GM21360 (cell line): ENCODE data around the gene ARSB.

Source experiments
- ATAC-seq: cut with Tn5 transposase; IDR thresholded peaks from one replicate; pipeline ENCODE4 v1.9.1; 2021; ENCODE audit warnings: mild to moderate bottlenecking, moderate library complexity; ENCODE audit not compliant: unreplicated experiment

ARSB gene

DNA sequence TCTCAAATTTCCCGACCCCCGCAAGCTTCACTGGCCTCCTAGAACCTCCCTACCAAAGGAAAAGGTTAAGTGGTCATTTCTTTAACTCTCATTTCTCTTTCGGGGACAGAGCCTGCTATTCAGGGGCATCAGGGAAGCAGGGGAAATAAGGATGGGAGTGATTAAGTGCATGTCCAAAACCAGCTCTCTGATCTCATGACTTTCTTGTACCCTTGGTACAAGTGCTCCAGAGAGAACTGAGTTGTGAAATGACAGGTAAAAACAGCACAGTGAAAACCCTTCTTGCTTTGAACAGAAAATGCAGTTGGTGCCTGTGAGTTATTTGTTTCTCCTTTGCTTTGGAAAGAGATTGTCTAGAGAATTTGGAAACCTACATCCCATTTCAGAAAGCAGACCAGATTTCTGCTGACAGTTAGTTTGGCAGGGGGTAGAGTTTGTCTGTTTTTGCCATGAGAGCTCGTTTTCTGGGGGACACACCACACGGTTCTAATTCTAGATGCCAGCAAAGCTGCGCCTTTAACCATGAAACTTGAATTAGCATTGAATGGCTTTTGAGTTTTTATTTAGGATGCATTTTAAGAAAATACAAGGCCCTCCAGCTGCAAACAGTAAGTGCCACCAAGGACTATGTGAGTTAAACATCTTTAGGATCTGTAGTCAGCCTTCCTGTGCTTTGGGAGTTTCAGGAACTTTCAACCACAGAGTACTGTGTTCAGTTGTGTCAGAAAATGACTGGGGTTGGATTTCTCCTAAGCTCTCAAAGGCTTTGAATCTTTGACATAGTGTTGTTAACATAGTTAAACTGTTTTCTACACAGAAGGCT lies 174.8 kb downstream of the ARSB start:
- ATAC-seq: no peak

DNA sequence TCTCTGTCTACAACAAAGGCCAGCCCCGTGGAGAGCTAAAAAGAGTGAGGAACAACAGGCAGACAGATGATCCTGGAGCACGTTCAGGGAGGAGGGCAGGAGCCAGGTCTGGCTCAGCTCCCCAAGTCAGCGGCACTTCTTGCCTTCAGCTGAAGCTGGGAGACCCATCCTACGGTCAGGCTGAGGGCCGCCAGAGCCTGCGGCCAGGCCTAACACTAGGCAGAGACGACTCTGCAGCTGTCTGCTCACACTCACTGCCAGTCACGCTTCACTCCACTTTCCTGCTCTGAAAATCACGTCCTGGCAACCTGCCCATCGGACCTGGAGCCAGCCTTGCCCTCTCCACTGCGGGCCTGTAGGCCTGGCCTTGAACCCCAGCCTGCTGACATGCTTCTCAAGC lies 175.7 kb downstream of the ARSB start:
- ATAC-seq: no peak

DNA sequence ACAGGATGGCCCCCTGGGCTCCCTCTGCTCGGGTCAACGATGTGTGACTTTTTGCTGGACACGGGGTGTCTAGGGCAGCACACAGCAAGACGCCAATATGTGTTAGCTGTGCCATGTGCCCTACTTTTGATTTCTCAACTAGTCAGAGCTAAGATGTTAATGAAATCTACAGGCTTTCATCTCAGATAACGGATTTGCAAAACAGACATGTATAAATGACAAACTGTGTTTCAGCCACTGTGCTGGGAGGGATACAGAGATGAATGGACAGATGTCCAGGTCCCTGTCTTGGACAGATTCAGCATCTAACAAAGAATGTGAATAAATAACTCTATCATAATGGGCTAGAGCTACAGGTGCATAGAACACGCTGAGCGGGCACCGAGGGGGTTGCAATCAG lies 176.3 kb downstream of the ARSB start:
- no peak for ATAC-seq

DNA sequence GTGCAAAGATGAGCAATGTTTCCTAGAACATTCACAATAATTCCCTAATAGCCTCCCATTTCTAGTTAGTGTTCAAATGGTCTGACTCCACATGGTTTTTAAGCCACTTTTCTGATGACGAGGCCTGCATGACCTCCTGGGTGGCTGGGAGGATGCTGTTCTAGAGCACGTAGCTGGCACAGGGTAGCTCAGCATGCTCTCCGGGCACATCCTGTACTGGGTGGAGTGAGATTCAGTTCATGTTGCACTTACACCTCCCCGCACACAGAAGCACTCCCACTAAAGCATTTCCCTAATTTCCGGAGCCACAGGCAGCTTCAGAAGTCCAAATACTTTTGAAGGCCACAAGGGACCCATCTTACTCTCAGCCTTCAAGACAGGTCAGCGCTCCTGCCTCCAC lies 176.7 kb downstream of the ARSB start:
- no peak for ATAC-seq

DNA sequence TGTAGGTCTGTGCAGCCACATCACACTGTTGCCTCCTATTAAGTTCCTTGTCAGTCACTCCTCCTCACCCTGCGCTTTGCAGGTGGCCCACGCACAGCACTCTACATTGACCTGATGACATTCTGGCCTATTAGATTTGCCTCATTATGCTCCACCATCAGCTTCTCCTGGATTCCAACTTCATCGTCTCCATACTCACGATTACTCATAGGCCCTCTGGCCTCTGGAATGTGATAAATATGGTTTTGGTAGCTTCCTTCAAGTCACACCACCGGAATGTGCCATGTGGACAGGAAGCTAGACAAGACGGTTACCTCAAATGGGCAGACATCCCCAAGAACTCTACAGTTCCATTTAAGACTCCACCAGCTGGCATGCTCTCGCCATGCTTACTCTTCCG lies 178.6 kb downstream of the ARSB start:
- no peak for ATAC-seq

DNA sequence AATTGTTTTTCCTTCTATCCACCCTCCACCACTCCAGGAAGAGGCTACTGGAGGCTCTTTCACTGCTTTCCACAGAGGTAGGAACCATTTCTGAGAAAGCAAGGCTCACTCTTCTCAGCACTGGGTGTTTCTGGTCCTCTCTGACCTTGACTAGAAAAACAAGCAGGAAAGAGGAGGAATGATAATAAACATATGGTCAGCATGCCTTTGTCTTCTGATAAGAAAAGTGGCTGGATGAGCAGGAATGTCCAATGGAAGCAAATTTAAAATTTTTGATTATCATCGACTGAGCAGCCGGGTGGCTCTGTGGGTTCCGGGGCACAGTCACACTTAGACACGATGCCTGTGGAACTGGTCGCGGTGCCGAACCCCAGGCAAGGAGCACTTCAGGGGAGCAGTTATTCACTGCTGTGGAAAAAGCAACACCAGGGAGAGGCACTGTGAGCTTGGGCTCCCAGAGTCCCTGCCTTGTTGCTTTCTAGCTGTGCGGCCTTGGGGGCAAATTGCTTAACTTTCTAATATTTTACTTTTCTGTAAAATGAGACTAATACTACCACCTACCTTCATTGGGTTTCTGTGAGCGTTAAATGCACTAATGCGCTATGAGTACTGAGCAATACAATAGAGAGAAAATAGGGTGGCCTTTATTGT lies 179.5 kb downstream of the ARSB start:
- ATAC-seq: no peak

DNA sequence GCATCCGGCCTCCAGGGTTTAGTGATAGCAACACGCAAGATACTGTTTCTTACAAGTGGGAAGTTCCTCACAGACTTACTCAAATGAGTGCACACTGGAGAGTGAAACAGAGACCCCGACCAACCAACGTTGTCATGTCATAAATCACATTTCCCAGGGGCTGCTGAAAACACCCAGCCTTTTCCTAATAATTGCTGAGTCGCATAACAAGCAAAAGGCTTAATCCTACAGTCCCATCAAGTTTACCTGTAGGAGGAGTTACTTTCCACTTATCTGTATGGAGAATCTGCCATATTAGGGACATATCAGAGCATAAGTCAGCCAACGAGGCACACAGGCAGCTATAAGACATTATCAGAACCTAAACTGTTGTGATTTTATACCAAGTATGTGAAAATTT lies 180.1 kb downstream of the ARSB start:
- ATAC-seq: no peak

DNA sequence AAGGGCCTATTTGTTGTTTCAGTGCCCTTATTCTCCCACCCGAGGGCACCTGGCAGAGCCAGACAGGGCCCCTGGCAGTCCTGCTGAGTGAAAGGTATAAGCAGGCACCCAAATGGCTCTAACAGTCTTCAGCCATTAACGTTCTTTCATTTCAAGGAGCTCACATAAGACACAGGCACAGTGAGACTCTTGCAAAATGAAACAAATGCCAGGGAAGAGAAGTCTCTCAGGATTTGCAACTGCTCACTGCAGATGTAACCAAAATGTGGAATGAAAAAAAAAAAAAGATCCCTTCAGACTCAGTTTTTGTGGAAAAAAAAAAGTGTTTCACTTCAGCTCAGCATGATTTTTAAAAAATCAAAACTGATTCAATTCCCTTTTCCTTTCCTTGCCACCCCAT lies 181.2 kb downstream of the ARSB start:
- no peak for ATAC-seq

DNA sequence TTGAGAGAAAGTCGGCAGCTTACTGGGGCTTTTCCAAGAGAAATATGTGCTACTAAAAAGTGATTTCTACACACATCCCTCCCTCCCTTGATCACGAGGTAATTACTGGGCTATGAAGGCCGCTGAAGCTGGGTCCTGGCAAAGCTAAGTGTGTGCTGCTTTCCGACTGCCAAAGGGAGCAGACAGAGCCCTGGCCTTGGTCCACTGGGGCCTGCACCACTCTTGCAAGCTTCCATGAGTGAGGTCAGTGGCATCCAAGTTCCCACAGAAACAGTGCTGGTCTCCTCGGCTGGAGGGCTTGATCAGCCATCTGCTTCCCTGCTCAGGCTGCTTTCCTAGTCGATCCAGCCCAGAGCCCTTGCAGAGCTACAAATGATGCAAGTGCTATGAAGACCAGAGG lies 181.8 kb downstream of the ARSB start:
- ATAC-seq: no peak

DNA sequence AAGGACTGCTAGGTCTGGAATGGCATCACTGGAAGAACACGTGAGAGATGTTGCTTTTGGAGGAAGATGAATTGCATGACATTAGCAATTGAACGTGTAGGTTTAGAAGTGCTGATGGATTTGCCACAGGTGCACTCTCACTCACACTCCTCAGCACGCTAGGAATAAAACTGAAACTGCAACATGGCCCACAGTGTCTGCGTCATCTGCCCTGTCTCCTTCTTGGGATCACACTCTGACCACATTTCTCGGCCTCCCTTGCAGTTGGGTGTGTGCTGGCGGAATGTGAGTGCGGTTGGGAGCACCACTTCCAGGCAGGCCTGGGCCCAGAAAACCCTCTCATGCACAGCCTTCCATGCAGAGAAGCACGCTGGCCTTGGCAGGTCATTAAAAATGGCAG lies 183.7 kb downstream of the ARSB start:
- ATAC-seq: no peak

DNA sequence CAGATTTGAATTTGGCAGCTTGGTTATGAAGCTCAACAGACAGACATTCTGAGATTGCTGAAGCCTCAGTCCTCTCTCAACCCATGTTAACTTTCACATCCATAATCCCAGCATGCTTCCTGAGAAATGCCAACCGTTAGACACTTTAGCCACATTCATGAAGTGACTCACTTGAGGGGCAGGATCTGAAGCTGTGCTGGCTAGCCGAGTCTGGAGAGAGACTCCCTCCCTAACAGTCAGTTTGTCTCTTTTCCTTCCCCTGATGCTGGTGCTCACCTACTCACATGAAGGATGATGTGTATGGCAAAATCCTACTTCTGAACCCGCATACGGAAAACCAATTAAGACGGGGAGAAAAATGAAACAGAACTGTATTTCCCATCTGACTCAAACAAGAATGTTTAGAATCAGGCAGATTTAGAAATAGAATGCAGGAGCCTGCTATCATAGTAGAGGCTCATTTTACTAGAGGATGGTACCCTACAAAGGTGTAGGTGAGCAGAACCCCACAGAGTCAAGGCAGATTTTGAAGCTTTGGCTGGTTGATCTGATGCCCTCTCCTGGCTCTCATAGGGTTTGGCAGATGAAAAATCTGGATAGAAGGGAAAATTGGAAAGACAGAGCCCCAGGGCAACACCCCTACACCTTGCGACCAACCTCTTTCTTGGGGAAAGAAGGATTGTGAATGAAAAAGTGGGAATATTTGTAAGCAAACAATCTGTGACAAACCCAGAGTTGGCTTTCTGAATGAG lies 185.7 kb downstream of the ARSB start:
- ATAC-seq: no peak

DNA sequence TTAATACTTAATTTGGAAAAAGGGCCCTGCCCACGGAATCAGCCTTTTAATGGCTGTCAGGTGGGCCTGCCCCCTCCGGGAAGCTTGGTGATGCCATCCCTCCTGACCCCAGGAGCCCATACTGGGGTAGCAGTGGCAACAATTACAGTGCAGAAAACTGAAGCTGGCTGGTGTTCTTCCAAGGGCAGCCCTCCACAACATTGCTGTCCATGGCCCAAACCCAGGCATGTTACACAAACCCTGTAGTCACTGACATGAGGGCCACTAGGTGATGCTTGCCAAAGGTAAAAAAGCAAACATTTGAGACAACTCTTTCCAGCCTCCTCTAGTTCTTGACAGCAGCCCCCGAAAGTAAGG lies 186.5 kb downstream of the ARSB start:
- ATAC-seq: no peak

DNA sequence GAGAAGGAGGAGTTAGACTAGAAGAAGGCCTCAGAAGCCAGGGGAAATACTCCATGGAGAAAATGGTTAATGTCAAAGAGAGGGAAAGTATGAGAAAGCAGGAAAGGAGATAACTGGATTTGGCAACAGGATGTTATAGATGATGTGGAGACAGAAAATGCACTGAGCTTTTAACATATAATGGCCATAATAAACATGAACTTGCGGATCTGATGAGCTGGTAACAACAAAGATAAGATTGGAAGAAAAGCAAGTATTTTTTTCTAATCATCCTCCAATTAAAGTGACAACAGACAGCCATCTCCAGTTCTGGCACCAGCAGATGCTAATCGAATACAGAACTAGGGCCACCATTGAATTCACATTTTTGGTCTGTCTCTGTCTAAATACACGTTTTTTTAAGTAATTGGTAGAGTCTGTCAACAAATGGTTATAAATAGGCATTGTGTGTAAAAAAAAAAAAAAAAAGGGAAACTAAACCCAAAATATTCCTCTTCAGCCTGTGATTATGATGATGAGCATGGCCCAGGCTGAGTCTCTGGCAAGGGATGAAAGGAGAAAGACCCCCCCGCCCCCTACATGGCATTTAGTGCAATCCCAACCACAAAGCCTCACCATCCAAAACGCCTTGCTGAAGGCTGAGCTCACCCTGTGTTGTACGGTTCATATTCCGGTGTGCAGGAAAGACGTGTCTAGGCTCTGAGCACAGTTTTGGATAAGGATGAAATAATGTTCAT lies 187.0 kb downstream of the ARSB start:
- ATAC-seq: no peak

DNA sequence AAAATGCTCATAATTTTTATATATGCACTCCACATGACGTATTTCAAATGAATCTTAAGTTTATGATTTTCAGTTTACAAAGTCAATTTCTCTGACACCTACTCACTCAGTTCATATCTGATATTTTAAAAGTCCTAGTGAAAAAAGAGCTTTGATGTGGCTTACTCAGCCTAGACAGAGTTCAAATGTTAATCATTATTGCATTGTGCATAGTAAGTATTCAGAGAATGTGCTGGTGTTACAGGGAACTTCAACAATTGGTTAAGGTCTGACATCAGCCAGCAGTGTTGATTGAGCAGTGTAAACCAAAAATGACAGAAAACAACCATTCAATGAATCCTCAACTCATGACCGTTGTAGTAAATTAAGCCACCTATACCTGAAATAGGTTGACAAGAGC lies 189.4 kb downstream of the ARSB start:
- no peak for ATAC-seq

DNA sequence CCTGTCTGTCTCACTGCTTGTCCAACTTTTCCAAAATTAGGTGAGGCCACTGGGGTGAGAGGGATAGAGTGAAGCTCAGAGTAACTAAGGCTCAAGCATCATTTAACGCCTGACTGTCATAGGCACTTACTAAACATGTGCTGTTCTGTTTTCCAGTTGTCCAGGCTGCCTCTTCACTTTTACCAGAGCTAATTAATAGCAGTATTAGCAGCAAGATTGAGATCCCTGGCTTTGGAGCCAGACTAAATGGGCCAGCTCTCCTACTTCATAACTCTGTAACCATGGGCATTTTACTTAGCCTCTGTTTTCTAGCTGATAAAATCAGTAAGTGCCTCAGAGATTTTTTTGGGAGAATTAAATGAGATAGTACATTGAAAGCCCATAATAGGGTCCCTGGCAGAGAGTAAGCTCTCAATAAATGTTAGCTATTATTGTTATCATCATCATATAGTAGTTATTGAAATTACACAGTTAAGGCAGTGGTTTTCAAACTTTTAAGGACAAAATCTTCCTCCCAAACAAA lies 190.4 kb downstream of the ARSB start:
- no peak for ATAC-seq

DNA sequence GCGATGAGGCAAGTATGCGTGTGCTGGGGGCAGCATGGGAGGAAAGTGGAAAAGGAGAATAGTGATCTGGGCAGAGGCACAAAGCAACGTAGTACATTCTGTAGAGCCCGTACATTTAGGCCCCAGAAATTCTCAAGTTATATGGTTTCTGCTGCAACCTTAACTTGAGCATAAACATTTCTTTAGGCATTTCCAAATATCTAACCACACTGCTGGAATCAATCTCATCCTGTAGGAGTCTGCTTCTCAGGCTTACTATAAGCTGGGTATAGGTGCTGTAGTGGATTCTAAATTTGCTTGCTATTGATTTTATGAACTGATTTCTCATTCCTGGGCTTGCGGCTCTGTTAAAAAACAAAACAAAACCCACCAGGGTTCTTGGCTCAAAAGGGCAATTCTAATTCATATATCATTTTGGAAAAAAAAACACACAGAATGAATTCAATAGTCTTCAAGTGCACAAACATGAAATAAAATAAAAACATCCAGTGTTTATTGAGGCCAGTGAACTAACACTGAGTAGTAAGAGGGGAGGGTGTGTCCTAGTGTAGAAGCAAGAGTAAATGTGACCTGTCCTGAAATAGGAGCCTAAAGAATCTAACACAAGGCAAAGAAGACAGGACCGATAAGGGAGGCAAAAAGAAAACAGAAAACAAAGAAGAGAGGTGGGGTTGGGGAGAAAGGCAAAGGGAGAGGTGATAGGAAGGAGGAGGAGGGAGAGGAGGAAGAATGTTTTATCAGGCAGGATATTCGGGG lies 191.0 kb downstream of the ARSB start:
- ATAC-seq: no peak

DNA sequence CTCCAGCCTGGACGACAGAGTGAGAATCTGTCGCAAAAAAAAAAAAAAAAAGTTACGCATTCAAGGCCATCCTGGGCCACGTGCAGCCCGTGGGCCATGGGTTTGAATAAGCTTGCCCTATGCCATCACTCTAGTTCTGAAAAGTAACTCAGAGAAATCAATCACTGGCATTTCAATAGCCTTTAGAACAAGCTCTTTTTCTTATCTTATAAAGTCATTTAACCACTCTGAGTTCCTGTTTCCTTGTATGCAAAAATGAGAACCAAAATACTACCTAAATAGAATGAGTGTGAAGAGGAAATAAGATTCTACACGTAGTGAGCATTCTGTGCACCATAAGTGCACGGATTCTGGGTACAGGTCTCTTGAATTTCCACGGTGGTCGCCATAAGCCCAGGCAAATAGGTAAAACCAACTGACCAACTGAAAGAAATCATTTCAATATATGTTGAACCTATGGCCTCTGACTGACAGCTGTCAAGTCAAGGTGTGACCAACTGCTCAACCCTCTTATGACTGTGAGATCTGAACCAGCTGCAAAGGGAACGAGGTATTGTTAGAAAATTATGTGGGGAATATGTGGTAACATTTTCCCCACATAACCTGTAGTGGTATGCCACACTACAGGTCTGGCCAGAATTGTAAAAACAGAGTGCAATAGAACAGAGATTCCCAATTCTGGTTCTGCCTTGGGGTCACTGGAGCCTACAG lies 192.6 kb downstream of the ARSB start:
- no peak for ATAC-seq

DNA sequence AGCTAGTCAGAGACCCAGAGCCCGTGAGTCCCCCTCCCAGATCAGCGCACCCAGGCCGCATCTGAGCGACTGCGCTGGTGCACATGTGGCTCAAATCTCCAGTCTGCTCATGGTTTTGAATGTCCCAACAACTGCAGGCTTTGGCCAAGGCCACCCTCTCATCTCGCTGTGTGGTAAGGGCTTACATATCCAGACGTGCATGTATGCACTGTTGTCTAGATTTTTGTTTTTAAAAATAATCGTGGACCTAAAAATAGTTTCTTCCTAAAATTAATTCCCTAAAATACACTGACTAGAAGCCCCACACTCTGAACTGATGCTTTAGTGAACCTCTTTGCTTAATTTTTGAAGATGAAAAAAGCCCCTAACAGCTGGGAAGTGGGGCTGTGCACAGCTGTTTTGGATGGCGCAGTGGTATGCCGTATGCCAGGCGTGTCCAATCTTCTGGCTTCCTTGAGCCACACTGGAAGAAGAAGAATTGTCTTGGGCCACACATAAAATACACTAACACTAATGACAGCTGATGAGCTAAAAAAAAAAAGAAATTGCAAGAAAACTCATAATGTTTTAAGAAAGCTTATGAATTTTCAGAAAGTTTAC lies 193.5 kb downstream of the ARSB start:
- no peak for ATAC-seq

DNA sequence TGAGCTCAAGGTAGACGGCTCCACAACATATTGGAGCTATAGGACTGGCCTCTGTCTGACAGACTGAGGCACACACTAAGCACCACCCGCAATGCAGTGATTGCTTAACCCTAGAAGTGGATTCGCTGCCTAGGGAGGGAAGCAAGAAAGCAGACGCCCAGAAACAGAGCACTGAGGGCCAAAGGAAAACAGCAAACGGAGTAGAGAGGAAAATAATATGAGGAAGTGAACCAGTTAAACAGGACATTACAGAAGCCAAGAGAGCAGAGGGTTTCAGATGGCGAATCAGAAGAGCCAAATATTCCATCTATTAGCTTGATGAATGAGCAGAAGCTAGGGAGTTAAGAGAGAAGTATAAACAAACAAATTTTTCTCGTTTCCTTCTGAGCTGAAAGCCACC lies 197.3 kb downstream of the ARSB start:
- no peak for ATAC-seq
